Measurements from ENCODE around the gene GRIP1.

The GRIP1 gene, protein sequence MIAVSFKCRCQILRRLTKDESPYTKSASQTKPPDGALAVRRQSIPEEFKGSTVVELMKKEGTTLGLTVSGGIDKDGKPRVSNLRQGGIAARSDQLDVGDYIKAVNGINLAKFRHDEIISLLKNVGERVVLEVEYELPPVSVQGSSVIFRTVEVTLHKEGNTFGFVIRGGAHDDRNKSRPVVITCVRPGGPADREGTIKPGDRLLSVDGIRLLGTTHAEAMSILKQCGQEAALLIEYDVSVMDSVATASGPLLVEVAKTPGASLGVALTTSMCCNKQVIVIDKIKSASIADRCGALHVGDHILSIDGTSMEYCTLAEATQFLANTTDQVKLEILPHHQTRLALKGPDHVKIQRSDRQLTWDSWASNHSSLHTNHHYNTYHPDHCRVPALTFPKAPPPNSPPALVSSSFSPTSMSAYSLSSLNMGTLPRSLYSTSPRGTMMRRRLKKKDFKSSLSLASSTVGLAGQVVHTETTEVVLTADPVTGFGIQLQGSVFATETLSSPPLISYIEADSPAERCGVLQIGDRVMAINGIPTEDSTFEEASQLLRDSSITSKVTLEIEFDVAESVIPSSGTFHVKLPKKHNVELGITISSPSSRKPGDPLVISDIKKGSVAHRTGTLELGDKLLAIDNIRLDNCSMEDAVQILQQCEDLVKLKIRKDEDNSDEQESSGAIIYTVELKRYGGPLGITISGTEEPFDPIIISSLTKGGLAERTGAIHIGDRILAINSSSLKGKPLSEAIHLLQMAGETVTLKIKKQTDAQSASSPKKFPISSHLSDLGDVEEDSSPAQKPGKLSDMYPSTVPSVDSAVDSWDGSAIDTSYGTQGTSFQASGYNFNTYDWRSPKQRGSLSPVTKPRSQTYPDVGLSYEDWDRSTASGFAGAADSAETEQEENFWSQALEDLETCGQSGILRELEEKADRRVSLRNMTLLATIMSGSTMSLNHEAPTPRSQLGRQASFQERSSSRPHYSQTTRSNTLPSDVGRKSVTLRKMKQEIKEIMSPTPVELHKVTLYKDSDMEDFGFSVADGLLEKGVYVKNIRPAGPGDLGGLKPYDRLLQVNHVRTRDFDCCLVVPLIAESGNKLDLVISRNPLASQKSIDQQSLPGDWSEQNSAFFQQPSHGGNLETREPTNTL

DNA sequence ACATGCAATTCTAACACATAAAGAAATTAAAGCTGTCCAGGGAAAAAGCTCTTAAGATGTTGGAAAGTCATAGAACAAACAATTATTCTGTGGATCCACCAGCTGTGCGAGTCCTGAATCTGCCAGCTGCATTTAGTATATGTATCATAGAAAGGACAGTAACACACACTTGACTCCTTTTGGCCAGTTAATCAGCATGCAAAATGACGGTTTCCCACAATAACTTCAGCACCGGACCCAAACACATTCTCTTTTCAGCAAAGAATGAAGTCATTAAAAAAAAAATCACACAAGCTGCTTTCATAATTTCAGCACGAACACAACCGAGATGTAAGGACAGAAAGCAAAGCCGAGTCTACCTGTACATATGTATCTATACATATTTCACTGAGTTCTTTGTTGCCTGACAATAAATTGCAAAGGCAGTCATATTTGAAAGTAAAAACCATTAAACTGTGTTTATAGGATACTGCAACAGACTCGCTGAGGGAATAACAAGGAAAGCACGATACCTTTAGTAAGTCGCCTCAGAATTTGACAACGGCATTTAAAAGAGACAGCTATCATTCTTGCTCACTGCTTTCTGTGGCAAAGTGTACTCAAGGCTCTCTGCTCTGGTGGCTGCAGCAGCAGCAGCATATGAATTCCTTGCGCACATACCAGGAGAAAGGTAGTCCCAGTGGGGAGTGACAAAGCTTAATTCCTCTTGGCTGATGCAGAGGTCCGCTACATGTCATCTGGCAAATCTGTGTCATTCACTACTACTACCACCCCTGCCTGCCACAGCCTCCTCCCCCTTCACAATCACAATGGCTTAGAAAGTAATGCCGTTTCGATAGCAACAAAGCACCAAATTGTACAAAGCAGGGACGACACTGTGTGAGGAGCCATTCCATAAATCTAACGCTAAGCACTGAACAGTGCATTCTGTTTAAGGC is at the start of gene GRIP1:
Gene GRIP1, minus strand, starts transcription at position 739 of the 938 bp plus-strand sequence. Its CDS starts 172 bp downstream, at position 567.
- in situ Hi-C loops (cut with MboI; ENCODE audit: low sequenced_read_pairs), result no loop called here

DNA sequence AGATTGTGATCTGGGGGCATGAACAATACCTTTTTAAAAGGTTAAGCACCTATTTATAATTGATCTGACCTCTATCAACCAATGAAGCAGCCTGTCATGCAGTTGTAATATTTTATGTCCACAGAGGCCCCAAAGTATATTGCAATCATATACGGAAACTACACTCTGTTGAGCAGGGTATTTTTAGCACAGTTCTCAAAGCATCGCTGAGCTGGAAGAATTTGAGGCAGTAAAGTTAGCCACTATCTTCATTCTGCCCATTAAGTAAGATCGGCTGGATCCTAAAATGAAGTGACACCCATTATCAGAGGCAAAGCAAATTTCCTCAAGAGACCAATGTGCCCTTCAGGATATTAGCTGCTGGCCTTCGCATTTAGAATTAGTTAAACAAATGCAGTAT is 47.7 kb upstream of the GRIP1 start:
- in situ Hi-C loops (cut with MboI; ENCODE audit: low sequenced_read_pairs), result loop anchor here (25.0 kb wide), 1 partner anchor 89 kb away; no protein-coding TSS in a partner anchor

DNA sequence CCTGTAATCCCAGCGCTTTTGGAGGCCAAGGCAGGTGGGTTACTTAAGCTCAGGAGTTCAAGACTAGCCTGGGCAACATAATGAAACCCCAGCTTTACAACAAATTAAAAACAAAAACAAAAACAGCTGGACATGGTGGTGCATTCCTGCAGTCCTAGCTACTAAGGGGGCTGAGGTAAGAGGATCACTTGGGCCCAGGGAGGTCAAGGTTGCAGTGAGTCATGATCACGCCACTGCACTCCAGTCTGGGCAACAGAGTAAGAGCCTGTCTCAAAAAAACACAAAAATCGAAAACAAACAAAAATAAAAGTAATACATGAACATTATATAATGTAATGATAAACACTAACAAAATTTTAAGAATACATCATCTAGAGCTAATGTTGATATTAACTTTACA is 46.2 kb upstream of the GRIP1 start:
- in situ Hi-C loops (cut with MboI; ENCODE audit: low sequenced_read_pairs), result loop anchor here (25.0 kb wide), 1 partner anchor 88 kb away; no protein-coding TSS in a partner anchor

DNA sequence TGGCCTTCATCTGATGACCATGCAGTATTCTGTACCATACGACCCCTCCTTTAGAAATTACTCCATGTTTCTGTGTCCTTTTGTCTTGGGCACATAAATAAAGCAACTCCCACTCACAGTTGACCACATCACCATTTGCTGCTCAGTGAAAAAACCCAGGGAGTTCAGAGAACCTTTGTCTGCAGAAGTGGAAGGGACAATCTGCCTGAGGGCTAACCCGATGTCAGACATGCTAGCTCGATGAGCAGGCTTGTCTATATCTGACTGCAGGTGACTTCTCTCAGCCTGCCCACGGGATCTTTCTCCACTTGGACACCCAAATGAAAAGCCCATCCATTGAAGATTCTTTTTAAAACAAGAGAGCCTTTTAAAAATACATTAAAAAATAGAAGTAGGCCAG is 45.7 kb upstream of the GRIP1 start:
- in situ Hi-C loops (cut with MboI; ENCODE audit: low sequenced_read_pairs), result loop anchor here (25.0 kb wide), 2 partner anchors 87 to 512 kb away; no protein-coding TSS in a partner anchor

DNA sequence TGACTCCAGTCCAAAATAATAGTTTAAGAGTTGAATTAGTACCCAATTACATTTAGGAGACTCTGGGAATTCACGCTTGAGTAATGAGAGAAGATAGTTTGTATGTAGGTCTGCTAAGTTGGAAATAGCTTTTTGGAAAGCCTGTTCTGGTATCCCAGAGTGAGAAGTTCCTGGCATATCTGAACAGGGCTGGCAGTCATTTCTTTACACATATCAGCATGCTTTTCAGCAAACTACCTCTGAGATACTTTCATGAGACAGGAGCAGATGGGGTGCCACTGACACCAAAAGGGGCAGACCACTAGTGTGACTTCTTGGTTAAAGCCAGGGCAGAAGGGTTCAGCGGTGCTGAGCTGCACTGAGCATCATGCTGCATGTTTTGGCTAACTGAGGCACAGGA is 45.1 kb upstream of the GRIP1 start:
- in situ Hi-C loops (cut with MboI; ENCODE audit: low sequenced_read_pairs), result loop anchor here (25.0 kb wide), 1 partner anchor 512 kb away; no protein-coding TSS in a partner anchor

DNA sequence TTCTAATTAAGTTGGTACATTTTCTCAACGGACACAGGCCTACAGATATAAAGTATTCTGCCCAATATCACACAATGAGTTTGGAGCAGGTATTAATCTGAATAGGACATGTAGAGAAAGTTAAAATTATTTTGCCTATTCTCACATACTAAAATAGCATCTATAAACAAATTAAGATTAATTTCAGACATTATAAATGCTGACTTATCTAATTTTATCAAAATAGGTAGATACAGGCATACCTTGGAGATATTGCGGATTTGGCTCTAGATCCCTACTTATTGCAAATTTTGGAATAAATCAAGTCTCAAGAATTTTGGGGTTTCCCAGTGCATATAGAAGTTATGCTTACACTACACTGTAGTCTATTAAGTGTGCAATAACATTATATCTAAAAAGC is 41.0 kb upstream of the GRIP1 start:
- in situ Hi-C loops (cut with MboI; ENCODE audit: low sequenced_read_pairs), result loop anchor here (25.0 kb wide), 1 partner anchor 508 kb away; no protein-coding TSS in a partner anchor

DNA sequence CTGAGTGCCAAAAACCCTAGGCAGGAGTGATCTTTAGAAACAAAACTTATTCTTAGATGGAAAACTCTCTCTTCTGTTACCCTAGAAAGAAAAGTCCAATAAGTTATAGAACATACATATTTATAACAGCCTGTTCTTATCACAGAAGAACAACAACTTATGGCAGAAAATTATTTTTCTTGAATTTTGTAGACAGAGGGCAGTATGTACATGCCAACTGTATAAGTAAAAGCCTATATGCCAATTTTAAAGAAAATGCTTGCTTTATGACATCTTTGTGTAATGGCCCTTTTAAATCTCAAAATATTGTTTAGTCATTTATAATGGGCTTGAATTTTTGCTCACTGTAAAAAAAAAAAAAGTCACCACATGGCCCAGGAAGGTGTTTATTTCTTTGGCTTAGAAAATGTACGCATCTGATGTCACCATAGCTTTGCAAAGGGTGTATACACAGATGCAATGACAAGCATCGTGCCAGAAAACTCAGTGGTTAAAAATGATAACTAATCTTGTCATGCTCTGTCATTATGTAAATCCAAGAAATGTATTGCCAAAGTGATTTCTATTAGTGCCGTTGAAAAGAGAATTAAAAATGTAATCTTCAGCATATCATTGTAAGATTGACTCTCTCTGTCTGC is 38.3 kb upstream of the GRIP1 start:
- in situ Hi-C loops (cut with MboI; ENCODE audit: low sequenced_read_pairs), result loop anchor here (25.0 kb wide), 1 partner anchor 505 kb away; no protein-coding TSS in a partner anchor

DNA sequence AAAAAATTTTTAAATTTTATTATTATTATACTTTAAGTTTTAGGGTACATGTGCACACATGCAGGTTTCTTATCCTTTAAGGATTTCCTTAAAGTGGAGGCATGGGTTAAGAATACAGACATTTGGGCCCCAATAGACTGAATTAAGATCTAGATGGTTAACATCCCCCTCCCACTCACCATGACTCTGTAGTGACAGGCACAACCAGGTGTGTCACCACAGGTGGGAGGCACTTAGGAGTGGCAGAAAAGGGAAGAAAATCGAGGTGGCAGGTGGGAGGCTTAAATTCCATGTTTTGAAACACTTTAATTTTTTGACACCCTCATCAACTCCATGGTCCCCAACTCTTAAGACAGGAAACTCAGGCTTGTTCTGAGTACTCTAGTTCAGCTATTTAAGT is 37.6 kb upstream of the GRIP1 start:
- in situ Hi-C loops (cut with MboI; ENCODE audit: low sequenced_read_pairs), result loop anchor here (25.0 kb wide), 1 partner anchor 504 kb away; no protein-coding TSS in a partner anchor

DNA sequence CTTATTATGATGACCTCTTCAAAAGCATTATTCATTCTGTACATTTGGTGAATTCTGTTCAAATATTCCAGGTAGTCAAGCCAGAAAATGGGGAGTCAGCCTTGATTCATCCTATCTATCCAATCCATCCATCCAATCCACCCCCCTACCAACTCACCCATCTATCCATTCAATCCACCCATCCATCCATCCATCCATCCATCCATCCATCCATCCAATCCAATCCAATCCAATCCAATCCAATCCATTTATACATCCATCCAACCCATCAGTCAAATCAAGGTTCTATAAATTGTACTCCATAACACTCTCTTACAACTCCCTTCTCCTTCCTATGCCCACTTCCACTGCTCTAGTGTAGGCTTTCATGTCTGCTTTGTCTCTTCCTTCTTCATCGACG is 35.8 kb upstream of the GRIP1 start:
- in situ Hi-C loops (cut with MboI; ENCODE audit: low sequenced_read_pairs), result loop anchor here (25.0 kb wide), 1 partner anchor 502 kb away; no protein-coding TSS in a partner anchor

DNA sequence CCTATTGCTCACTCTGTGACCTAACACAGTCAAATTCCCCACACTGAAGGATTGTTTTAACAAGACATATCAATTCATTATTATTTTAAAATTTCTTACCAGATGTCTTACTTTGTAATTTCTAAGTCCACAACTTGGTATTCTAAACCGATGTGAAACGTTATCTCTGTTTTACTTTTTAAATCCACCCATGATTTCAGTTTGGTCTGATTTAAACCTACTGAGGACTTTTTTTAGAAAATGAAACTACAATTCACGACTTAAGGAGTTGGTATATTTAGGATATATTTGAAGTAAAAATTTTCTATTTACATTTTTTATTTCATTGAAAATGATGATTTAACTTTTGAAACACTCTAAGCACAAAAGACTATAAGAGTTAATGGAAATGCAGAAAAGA is 35.1 kb upstream of the GRIP1 start:
- in situ Hi-C loops (cut with MboI; ENCODE audit: low sequenced_read_pairs), result loop anchor here (25.0 kb wide), 1 partner anchor 502 kb away; no protein-coding TSS in a partner anchor

DNA sequence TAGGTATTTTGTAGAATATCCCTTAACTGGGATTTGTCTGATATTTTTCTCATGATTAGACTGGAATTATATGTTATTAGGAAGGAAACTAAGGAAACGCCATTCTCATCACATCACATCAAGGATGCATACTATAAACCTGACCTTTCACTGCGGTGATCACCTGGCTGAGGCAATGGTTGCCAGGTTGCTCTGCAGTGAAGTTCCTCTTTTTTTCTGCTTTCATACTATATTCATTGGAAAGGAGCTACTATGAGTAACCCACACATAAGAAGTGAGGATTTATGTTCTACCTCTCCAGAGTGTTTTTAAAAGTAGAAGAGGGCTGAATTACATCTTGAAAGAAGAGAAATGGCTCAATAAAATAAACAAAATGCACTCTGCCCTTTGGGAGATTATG is 31.0 kb upstream of the GRIP1 start:
- in situ Hi-C loops (cut with MboI; ENCODE audit: low sequenced_read_pairs), result loop anchor here (25.0 kb wide), 1 partner anchor 498 kb away; no protein-coding TSS in a partner anchor

DNA sequence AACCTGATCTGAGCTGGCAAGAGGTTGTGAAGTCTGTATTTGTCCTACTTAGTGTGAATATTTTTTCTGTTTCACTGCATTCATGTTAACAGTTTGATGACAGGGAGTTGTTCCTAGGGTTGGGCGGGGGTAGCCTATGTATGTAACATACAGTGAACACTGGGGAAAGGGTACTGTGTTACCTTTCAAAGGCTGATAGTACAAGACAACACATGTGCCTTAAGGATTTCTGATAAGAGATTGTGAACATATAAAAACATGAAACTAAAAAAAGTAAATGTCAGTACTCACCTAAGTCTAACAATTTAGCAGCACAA is 30.5 kb upstream of the GRIP1 start:
- in situ Hi-C loops (cut with MboI; ENCODE audit: low sequenced_read_pairs), result loop anchor here (25.0 kb wide), 1 partner anchor 497 kb away; no protein-coding TSS in a partner anchor

DNA sequence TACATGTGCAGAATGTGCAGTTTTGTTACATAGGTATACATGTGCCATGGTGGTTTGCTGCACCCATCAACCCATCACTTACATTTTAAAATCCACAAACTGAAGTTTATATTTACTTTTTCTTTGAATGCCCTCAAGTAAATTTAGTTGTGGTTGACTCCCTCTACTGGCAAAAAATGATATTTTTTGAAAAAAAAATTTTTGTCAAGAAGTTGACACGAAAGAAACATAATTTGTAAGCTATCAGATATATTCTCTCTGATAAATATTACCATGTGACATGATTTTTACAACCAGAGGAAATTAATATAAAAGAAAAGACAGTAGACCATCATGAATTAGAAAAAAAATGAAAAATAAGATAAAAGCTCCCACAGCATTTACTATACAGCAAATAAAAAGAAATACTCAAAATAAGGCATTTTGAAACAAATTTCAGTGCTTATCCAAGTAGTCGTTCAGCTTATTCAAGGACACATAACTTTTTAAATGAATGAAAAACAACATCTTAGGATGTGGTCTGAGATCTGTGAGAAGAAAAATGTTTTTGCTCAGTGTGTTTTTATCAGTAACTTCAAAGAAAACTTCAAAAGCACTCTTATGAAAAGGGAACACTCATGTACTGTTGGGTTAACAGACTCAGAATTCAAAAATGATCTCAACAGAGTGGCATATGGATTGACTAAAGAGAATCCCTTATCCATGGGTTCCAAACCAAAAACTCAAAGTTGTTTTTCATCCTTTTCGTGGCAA is 30.0 kb upstream of the GRIP1 start:
- in situ Hi-C loops (cut with MboI; ENCODE audit: low sequenced_read_pairs), result loop anchor here (25.0 kb wide), 1 partner anchor 497 kb away; no protein-coding TSS in a partner anchor

DNA sequence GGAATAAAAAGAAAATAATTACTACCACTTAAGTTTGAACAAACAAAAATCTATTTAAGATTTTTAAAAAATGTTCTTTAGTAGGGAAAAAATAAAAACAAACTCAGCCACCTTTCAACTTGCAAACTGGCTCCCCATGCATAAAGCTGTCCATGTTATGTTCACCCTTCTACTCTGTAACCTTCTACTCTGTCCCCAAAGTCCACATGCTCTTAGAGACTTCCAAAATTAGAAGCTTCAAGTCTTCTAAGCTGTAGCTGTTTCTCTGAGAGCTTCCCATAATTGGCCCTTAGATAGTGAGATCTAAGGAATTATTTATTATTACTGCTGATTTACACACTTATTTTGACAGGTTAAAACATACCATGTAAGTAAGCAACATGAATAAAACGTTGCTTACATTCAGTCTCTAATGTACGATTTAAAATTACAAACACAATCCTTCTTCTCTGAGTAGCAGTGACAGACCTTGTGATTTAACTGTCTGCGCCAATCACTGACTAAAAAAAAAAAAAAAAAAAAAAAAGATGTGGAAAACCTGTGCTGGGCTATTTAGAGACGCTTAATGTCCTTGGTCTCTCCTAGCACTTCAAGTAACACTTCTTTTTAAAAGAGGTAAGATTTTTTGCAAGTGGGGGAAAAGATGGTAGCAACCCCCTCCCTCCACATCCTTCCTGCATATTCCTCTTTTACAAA is 28.3 kb upstream of the GRIP1 start:
- in situ Hi-C loops (cut with MboI; ENCODE audit: low sequenced_read_pairs), result loop anchor here (25.0 kb wide), 1 partner anchor 495 kb away; no protein-coding TSS in a partner anchor

DNA sequence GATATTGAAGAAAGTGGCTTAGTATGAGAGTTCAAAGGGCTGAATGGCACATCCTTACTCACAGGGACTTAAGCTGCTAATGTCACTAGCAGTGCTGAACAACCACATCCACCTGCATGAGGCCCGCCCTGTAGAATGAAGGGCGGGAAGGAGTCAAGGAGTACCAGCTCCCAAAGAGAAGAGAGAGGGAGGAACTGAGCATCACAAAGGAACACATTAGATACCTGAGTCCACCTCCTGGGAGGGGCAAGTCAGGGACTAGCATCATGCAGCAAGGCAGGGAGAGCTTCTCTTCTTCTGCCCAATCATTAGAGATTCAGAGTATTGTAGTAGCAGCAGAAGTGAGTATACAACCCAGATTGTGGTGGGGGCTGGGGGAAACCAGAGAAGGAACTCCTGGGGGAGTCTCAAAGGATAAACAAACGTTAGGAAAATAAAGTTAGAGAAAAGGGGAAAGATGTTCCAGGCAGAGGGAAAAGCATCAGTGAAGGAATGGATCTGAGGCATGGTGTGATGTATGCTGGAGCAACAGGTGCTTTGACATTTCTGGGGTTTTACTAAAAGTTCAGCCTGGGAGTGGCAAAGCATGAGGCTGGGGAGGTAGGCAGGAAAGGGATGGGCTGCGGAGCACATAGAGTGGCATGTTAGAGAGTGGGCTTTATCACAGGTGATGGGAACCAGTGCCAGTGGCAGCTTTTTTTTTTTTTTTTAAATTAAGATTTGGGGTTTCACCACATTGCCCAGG is 21.0 kb upstream of the GRIP1 start:
- in situ Hi-C loops (cut with MboI; ENCODE audit: low sequenced_read_pairs), result loop anchor here (25.0 kb wide), 1 partner anchor 488 kb away; no protein-coding TSS in a partner anchor

DNA sequence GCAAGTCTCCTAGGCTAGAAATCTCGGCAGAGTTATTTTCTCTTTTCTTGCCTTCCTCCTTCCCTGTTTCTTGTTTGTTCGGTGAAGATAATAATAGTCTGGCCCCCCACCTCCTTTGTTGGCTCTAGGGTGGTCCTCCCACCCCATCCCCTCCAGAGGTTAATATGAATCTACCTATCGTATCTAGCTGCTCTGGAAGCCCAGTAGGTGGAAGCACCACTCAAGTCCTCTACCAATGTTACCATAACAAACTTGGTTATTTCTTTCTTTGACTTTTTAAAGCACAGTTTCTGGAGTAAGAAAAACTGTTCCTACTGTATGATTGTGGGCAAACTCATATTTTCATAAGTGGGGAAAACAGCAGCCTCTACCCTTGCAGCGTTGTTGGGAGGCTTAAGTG is 19.7 kb upstream of the GRIP1 start:
- in situ Hi-C loops (cut with MboI; ENCODE audit: low sequenced_read_pairs), result no loop called here

DNA sequence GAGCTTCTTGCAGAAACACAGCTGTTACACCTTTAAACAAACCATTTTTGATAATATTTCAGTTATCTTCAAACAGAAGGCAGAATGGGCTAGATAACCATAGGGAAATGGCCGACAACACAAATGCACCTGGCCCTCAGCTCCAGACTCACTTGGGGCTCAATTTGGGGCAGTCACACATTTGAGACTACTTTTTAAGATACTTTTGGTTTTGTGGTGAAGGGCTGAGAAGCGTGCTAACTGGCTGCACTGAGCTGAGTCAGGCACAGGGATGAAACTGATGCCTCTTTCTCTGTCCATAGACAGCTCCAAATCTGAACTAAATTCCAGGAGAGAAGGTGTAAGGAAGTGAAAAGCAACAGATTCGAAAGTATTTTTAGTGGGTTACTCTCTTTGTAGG is 18.5 kb upstream of the GRIP1 start:
- in situ Hi-C loops (cut with MboI; ENCODE audit: low sequenced_read_pairs), result no loop called here
